Left colon (tissue), 2 donors: ENCODE data around the gene TMEM186. TPM values are rescaled to one million over a fixed set of nuclear protein-coding genes. Genes with fewer than 3 reads are reported as not detected.
"Not testable (repeated sequence)": the region's sequence is repeated elsewhere in the genome, so short reads cannot be mapped to it uniquely, and the experiment has no call there.

Experiments
- ATAC-seq: fragments of 200-7000 bp; cut with Tn5 transposase; one replicate; pipeline ENCODE4 v1.9.1; 2020; ENCODE audit warnings: mild to moderate bottlenecking, moderate library complexity
- DNase-seq, 2 donors: peaks; one replicate each; pipeline ENCODE4 v3.0.0-alpha.2; 2020
- intact Hi-C, 2 donors: fragments of 100-400 bp; cut with DNase I in 1 of 2; cut with micrococcal nuclease in 1 of 2; formaldehyde crosslinking; loops; one replicate each; pipeline versions ENCODE4 v1.11.2 to v1.14.0; 2022; cut with DNase I, micrococcal nuclease
- total RNA-seq, 2 donors: library from RNA; stranded (reverse); fragmentation: NEBNext Ultra II Directional; extraction: Animal tissue kit (Norgen Biotek cat#: 25700); gene quantifications; one replicate each; pipeline ENCODE4 v1.2.1, GENCODE V29; 2021
- donor health status: DM: no; HTN: no; CAD: no.
- donor health status: DM: yes; HTN: yes; CAD: no.

TMEM186 gene
- total RNA-seq, 2 donors from 2014 or later: 12.1 to 14.3 TPM

DNA sequence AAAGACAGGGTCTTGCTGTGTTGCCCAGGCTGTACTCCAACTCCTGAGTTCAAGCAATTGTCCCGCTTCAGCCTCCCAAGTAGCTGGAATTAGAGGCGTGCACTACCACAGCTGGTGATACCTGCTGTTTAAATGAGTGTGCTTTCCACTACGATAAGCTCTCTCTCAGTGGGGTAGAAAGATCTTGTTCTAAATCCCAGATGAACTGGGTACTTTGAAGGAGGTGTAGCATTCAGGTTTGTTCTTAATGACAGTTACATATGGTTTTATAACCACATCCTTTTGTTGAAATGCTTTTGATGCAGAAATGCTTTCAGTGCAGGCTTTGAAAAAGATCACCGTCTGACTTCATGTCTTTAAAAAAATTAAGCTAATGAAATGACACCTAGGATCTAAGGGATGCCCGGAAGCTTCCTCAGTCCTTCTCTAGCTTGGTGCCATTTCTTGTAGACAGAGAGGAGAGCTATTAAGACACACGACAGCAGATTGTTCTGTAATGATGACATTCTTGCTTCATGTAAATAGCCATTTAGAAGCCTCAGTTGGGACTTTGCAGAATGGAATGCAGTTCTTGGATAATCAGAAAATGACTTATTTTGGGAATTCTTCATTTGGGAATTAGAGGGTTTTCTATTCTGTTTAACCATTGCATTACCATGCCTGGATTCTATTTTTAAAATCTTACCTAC lies 19.7 kb upstream of the TMEM186 start:
- ATAC-seq (no peak), DNase-seq (no peak)
- intact Hi-C loops: no loop called here

- no peak for ATAC-seq
- DNase-seq: no peak
- intact Hi-C loops: no loop called here
These were observed 16.8 kb upstream of the TMEM186 start for GRCh38 chr16:8814095-8814806.

GRCh38 chr16:8812162-8812843 lies 14.9 kb upstream of the TMEM186 start:
- DNase-seq: no peak
- no peak for ATAC-seq
- intact Hi-C loops: no loop called here

DNA sequence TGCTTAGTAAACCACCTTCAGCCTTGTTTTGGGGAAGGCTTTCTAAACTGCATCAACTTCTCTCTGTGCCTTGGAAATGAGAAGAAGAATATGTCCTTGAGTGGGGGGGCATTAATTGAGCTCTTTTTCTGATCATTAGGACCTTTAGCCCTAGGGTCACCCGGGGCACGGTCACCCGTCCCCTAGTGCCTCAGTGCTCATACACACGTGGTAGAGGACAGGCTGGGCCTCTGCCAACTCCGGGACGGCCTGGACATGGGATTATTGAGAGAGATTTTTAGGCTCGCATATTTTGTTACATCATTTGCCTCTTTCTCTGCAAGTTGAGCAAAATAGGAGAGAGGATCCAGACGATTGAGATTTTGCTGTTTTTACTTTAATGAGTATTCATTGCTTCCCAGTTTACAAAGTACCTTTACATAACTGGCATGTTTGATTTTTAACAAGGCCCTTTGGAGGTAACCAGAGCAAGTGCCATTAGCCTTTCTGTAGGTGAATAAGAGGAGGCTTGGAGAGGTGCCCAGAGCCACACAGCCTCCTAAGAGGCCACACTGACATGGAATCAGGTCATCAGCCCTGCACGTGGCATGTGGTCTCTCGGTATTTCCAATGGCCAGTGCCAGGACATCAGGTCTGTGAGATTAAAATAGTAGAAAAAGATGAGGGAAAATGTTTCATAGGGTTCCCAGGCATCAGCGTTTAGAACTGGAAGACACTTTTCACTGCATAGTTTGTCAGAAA lies 11.3 kb upstream of the TMEM186 start:
- ATAC-seq: no peak
- intact Hi-C loops: no loop called here

GRCh38 chr16:8808009-8808408 lies 10.6 kb upstream of the TMEM186 start:
- no peak for DNase-seq
- no peak for ATAC-seq
- intact Hi-C loops: no loop called here

More for the DNA sequence above, 11.3 kb upstream of the TMEM186 start:
- DNase-seq: no peak

- no peak for ATAC-seq
- intact Hi-C loops: no loop called here
These were observed 9.8 kb upstream of the TMEM186 start for GRCh38 chr16:8807189-8807588.

DNA sequence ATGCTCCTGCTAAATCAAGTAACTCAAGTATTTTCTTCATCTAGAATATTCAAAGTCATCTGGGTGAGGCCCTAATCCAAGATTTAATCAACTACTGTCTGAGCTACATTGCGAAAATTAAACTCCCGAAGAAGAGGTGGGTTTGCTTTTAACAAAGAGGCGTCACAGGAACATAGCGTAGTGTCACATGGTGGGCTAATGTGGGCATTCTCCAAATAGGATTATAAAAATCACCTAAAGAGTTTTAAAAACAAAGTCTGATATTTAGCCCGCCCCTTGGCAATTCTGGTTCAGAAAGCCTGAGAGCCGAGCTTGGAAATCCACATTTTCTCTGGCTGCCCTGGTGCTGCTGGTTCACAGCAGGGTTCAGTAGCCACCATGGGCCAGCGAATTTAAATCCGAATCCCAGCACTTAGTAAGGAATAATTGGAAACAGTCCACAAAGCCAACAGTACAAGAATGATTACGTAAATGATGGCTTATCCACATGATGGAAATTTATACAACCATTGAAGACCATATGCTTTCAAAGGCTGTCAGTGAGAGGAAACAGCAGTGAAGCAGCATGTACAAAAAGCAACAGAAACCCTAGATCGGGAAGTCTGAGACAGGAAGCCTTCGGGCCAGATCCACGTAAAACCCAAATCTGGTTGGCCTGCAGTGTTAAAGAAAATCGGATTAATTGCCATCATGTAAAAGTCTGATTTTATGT lies 9.0 kb upstream of the TMEM186 start:
- intact Hi-C loops: no loop called here
- no peak for ATAC-seq
- DNase-seq: no peak

More at GRCh38 chr16:8807189-8807588, 9.8 kb upstream of the TMEM186 start:
- DNase-seq: no peak

GRCh38 chr16:8804313-8804712 lies 6.9 kb upstream of the TMEM186 start:
- intact Hi-C loops: no loop called here
- DNase-seq: no peak
- ATAC-seq: no peak

DNA sequence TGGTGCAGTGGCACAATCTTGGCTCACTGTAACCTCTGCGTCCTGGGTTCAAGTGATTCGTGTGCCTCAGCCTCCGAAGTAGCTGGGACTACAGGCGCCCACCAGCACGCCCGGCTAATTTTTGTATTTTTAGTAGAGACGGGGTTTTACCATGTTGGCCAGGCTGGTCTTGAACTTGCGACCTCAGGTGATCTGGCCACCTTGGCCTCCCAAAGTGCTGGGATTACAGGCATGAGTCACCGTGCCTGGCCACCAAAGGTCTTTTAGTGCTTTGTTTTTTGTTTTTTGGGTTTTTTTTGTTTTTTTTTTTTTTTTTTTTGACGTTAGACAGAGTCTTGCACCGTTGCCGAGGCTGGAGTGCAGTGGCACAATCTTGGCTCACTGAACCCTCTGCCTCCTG lies 6.3 kb upstream of the TMEM186 start:
- intact Hi-C loops, DNase-seq, ATAC-seq: not testable (repeated sequence)

DNA sequence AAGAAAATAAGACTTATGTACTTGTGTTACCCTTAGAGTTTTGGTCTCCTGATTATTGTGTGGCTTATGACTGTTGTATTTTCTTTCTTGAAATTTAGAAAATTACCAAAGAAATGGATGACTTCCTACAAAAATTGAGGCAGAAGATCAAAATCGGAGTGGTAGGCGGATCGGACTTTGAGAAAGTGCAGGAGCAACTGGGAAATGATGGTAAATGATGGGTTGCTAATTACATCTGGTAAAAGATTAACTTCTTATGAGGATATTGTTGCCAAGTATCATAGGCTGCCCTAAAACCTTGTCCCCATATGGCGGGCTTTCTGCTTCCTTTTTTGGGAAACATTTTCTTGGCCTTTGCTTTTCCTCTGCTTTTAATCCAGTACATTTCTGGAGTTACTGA lies 4.3 kb upstream of the TMEM186 start:
- intact Hi-C loops: no loop called here
- ATAC-seq (peak; percentile 44), DNase-seq (no peak)

DNA sequence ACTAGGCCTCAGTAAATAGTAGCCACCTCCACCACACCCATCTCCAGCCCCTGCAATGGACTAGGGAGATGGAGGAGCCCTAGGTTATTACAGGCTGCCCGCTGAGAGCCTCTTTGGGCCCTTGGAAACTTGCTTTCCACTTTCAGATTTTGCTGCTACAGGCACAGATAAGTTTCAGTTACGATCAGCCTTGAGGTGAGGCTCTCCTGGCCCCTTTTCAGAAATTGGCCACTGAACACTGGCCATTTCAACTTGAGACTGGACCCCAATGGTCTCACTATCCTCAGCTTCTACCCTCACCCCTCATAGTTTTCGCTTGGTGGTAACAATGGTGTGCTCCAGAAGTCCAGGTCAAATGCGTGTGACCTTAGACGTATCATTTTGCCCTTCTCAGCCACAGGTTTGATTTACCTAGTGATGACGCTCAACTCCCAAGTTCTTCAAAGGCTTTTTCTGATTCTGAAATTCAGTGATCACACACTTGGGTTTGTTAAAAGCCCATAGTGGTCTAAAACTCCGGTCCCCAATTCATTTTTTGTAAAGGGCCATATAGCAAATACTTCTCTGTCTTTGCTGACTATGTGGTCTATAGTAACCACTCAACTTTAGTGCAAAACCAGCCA lies 1.2 kb upstream of the TMEM186 start:
- intact Hi-C loops: loop anchor here in 1 of 2 donors (10.0 kb wide), 2 partner anchors 124 to 224 kb away; partner anchors contain the start of gene ABAT
- ATAC-seq (peak; percentile 36), DNase-seq (peak in 1 of 2 donors; percentile 26)

DNA sequence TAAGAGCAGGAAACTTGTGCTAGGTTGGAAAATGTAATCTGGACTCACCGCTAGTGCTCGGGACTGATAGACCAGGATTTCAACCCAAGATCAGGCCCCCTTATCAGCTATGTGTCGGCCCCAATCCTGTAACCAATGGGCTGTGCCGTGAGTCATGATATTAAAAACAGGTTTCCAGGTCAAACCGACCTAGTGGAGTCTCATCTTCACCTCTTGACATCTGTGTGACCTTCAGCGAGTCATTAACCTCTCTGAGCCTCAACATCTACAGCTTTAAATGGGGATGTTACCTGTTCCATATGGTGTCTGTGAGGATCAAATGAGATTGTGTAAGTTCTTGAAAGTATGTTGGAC lies 712 bp upstream of the TMEM186 start:
- no peak for DNase-seq
- intact Hi-C loops: loop anchor here in 1 of 2 donors (10.0 kb wide), 2 partner anchors 123 to 223 kb away; partner anchors contain the start of gene ABAT
- ATAC-seq: peak; percentile 3

DNA sequence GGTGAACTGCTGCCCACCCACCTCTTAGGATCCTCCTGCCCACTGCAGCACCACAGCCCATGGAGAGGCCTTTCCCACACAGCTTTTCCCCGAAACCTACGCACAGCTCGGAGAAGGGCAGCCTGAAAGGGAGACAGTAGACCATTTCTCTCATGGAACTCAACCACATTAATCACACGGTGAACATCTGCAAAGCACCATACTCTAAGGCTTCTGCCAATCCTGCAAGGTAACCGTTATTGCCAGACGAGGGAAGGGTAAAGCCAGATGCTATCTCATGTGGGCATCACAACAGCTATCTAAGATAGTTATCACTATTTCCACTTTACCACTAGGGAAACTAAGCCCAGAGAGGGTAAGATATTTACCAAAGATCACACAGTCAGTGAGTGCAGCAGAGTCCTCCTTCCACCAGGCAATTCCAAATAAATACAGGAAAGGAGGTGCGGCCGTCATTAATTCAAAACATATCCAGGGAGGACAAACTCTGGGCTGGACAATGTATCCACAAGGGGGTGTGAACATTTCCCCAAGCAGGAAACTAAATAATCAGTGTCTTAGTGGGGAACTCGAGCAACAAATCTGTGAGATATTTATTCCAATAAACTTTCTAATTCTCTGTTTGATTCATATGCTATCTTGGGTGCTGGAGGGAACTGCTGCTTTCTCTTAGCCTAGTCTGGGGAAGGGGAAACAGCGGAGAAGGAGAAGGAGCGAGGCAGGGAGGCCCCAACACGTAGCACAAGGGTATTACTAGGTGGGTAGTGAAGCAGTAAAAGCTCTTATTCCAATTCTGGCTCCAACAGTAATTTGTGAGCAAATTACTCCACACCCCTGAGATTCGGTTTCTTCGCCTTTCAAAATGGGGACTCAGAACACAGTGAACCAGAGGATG lies 723 bp downstream of the TMEM186 start:
- intact Hi-C loops: loop anchor here in 1 of 2 donors (10.0 kb wide), 2 partner anchors 122 to 222 kb away; partner anchors contain the start of gene ABAT
- no peak for ATAC-seq
- no peak for DNase-seq

DNA sequence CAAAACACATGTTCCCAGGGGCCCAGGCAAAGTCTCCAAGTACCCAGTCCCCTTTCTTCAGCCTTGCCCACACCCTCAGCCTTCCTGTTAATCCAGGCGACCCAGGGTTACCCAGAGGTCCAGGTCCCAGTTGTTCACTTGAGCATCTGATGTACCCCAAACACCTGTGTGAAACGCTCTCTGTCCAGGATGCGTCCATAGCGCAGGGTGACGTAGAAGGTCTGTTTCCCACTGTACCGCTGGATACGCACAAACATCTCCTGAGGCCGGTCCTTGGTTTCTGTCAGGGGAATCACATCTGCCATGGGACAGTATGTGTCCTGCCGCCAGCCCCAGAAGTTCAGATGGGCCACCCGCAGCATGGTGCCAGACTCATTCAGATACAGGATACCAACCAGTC lies 1.6 kb downstream of the TMEM186 start:
- intact Hi-C loops: loop anchor here in 1 of 2 donors (10.0 kb wide), 2 partner anchors 121 to 221 kb away; partner anchors contain the start of gene ABAT
- DNase-seq (no peak), ATAC-seq (no peak)

- DNase-seq: no peak
- no peak for ATAC-seq
- intact Hi-C loops: loop anchor here in 1 of 2 donors (10.0 kb wide), 2 partner anchors 120 to 220 kb away; partner anchors contain the start of gene ABAT
These were observed 2.3 kb downstream of the TMEM186 start for GRCh38 chr16:8795091-8795490.

DNA sequence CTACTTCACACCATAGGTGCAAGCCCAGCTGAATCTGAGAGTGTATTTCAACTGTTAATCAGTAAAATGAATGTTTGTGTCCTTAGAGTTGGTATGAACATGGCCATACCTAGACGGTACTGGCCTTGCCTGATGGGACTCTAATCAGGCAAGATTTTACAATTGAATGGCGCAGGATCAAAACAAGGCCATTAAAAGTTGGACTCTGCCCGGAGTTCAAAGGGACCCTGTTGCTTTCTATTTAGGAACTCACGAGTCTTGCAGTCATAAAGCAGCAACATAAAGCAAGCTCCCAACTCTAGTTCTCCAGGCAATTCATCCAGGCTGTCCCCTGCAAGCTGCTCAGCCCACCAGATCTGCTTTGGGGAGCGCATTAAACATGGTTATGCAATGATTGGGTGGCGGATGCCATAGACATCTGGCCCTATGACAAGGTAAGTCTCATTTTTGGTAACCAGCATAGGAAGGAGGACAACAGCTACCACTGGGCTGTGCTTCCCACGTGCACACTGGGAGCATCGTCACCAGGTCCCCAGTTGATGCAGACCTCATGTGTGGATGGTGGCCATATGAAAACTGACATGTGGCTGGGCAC lies 8.8 kb downstream of the TMEM186 start:
- intact Hi-C loops: no loop called here
- peak; percentile 95 for ATAC-seq
- peak; percentile 43 to 52 for DNase-seq
